Activated CD4-positive, alpha-beta T cell treated with anti-CD3 and anti-CD28 coated beads, Interleukin-2, amount 50 U/mL, for 16 hours (primary cell): ENCODE measurements around the gene ZC3H15.
"Not testable (repeated sequence)": the region's sequence is repeated elsewhere in the genome, so short reads cannot be mapped to it uniquely, and the experiment has no call there.

Experiments used
- DNase-seq: peaks from one replicate; pipeline ENCODE4 v3.0.0-alpha.2; 2020

Gene ZC3H15

GRCh38 chr2:186497928-186498327 lies 11.9 kb downstream of the ZC3H15 start:
- DNase-seq, result no peak

GRCh38 chr2:186498834-186499233 lies 12.8 kb downstream of the ZC3H15 start:
- DNase-seq, result no peak

GRCh38 chr2:186503827-186504606 lies 18.0 kb downstream of the ZC3H15 start:
- no peak for DNase-seq

GRCh38 chr2:186508263-186508662 lies 22.2 kb downstream of the ZC3H15 start:
- DNase-seq, result no peak

GRCh38 chr2:186515376-186515775 lies 29.3 kb downstream of the ZC3H15 start:
- DNase-seq, result no peak

GRCh38 chr2:186516396-186516795 lies 30.3 kb downstream of the ZC3H15 start:
- no peak for DNase-seq

- no peak for DNase-seq
Observed at GRCh38 chr2:186517090-186517489, 31.0 kb downstream of the ZC3H15 start.

GRCh38 chr2:186518291-186518690 lies 32.2 kb downstream of the ZC3H15 start:
- no peak for DNase-seq

GRCh38 chr2:186518945-186519344 lies 32.9 kb downstream of the ZC3H15 start:
- DNase-seq, result no peak

- not testable (repeated sequence) for DNase-seq
Observed at GRCh38 chr2:186521570-186522153, 35.6 kb downstream of the ZC3H15 start.

GRCh38 chr2:186522450-186522849 lies 36.4 kb downstream of the ZC3H15 start:
- no peak for DNase-seq

GRCh38 chr2:186523791-186524190 lies 37.7 kb downstream of the ZC3H15 start:
- no peak for DNase-seq

- DNase-seq, result no peak
Observed at GRCh38 chr2:186526281-186526680, 40.2 kb downstream of the ZC3H15 start.

- DNase-seq, result no peak
Observed at GRCh38 chr2:186530314-186530713, 44.3 kb downstream of the ZC3H15 start.

GRCh38 chr2:186531257-186531775 lies 45.3 kb downstream of the ZC3H15 start:
- DNase-seq, result no peak

GRCh38 chr2:186532891-186533290 lies 46.8 kb downstream of the ZC3H15 start:
- no peak for DNase-seq

GRCh38 chr2:186533717-186534116 lies 47.7 kb downstream of the ZC3H15 start:
- DNase-seq, result no peak

GRCh38 chr2:186534406-186534805 lies 48.3 kb downstream of the ZC3H15 start:
- DNase-seq, result no peak

GRCh38 chr2:186535861-186536260 lies 49.8 kb downstream of the ZC3H15 start:
- DNase-seq, result no peak

- DNase-seq, result no peak
Observed at GRCh38 chr2:186537019-186537418, 51.0 kb downstream of the ZC3H15 start.

GRCh38 chr2:186540941-186541340 lies 54.9 kb downstream of the ZC3H15 start:
- no peak for DNase-seq

- no peak for DNase-seq
Observed at GRCh38 chr2:186542002-186542401, 55.9 kb downstream of the ZC3H15 start.

GRCh38 chr2:186543561-186544131 lies 57.6 kb downstream of the ZC3H15 start:
- no peak for DNase-seq

GRCh38 chr2:186544255-186544675 lies 58.2 kb downstream of the ZC3H15 start:
- no peak for DNase-seq
